ENCODE results near the gene SUPT7L.
"Not testable (repeated sequence)": the region's sequence is repeated elsewhere in the genome, so short reads cannot be mapped to it uniquely, and the experiment has no call there.

SUPT7L gene

DNA sequence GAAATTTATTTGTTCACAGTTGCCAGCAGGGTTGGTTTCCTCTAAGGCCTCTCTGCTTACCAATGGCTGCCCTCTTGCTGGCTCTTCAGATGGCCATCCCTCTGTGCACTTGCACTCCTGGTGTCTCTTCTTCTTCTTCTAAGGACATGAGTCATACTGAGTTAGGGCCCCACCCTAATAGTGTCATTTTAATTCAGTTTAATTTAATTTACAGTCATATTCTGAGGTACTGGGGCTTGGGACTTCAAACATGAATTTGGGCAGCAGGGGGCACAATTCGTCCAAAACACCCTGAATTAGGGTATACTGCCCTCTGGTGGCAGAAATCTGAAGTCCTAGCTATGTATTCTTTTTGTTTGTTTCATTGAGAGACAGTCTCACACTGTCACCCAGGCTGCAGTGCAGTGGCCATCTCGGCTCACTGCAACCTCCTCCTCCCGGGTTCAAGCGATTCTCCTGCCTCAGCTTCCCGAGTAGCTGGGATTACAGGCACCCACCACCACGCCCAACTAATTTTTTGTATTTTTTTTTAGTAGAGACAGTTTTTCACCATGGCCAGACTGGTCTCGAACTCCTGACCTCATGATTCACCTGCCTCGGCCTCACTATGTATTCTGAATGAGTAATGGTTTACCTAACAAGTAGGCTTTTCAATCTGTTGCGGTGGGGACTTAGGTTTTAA, 20.1 kb upstream of the SUPT7L start:
- no peak overlapping the region for H3K27ac ChIP-seq (ENCODE audit: low read depth, low read length)
- H3K4me3 ChIP-seq (ENCODE audit: low read length): no peak overlapping the region
- H3K9me3 ChIP-seq (ENCODE audit: insufficient read depth, low read depth, low read length): no peaks in the 10 kb centered on the region
- WGBS: 38% methylated on average over 7 of the region's 9 CpGs
- H3K4me1 ChIP-seq (ENCODE audit: insufficient read depth, low read length): no peaks in the 10 kb centered on the region
- H3K27me3 ChIP-seq (ENCODE audit: insufficient read depth, low read length): no peaks in the 10 kb centered on the region
- peaks cover 56% of the 10 kb centered on the region for H3K36me3 ChIP-seq (ENCODE audit: insufficient read depth, low read length)
- no peak overlapping the region for H3K9ac ChIP-seq (ENCODE audit: low read depth, low read length)

DNA sequence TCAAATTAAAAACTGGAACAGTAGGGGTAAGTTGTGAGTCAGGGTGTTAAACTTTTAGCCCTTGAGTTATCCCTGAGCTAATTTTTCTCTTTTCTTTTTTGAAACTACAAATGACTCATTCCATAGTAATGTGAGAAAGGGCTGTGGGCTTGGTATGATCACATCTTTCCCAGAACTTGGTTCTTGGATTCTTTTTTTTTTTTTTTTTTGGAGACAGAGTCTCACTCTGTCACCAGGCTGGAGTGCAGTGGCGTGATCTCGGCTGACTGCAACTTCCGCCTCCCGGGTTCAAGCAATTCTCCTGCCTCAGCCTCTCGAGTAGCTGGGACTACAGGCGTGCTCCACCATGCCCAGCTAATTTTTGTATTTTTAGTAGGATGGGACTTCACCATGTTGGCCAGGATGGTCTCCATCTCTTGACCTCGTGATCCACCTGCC, 18.9 kb upstream of the SUPT7L start:
- 91% methylated on average over 7 of the region's 7 CpGs for WGBS
- not testable (repeated sequence) for H3K4me3 ChIP-seq (ENCODE audit: low read length); H3K9me3 ChIP-seq (ENCODE audit: insufficient read depth, low read depth, low read length); H3K9ac ChIP-seq (ENCODE audit: low read depth, low read length); H3K4me1 ChIP-seq (ENCODE audit: insufficient read depth, low read length); H3K27ac ChIP-seq (ENCODE audit: low read depth, low read length); H3K27me3 ChIP-seq (ENCODE audit: insufficient read depth, low read length)
- peaks cover 56% of the 10 kb centered on the region for H3K36me3 ChIP-seq (ENCODE audit: insufficient read depth, low read length)

GRCh38 chr2:27681841-27682240, 18.4 kb upstream of the SUPT7L start:
- Histone ChIP-seq H3K36me3 (ENCODE audit: insufficient read depth, low read length) (peaks cover 56% of the 10 kb centered on the region), H3K27ac (ENCODE audit: low read depth, low read length) (no peak overlapping the region), H3K9me3 (ENCODE audit: insufficient read depth, low read depth, low read length) (no peaks in the 10 kb centered on the region), H3K9ac (ENCODE audit: low read depth, low read length) (no peak overlapping the region), H3K4me3 (ENCODE audit: low read length) (no peak overlapping the region), H3K27me3 (ENCODE audit: insufficient read depth, low read length) (no peaks in the 10 kb centered on the region), H3K4me1 (ENCODE audit: insufficient read depth, low read length) (no peaks in the 10 kb centered on the region)
- WGBS: 63% methylated on average over 1 of the region's 1 CpG

DNA sequence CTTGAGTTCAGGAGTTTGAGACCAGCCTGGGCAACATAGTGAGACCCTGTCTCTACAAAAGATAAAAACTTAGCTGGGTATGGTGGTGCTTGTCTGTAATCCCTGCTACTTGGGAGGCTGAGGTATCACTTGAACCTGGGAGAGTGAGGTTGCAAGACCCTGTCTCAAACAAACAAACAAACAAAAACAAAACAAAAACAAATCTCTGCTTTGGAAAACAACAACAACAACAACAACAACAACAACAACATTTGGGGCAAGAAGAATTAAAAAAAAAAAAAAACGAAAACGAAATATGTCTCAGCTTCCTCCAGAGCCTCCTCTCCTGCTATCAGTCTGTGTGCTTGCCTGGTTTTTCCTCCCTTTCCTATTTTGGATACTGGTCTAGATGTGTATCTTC, 17.2 kb upstream of the SUPT7L start:
- peaks cover 58% of the 10 kb centered on the region for H3K36me3 ChIP-seq (ENCODE audit: insufficient read depth, low read length)
- 67% methylated on average over 2 of the region's 2 CpGs for WGBS
- no peaks in the 10 kb centered on the region for H3K9me3 ChIP-seq (ENCODE audit: insufficient read depth, low read depth, low read length)
- H3K9ac ChIP-seq (ENCODE audit: low read depth, low read length): no peak overlapping the region
- H3K4me1 ChIP-seq (ENCODE audit: insufficient read depth, low read length): no peaks in the 10 kb centered on the region
- no peak overlapping the region for H3K4me3 ChIP-seq (ENCODE audit: low read length)
- H3K27ac ChIP-seq (ENCODE audit: low read depth, low read length): no peak overlapping the region
- H3K27me3 ChIP-seq (ENCODE audit: insufficient read depth, low read length): no peaks in the 10 kb centered on the region

GRCh38 chr2:27672723-27673486, 9.5 kb upstream of the SUPT7L start:
- no peaks in the 10 kb centered on the region for H3K9me3 ChIP-seq (ENCODE audit: insufficient read depth, low read depth, low read length)
- H3K36me3 ChIP-seq (ENCODE audit: insufficient read depth, low read length): peaks cover 80% of the 10 kb centered on the region
- 94% methylated on average over 4 of the region's 5 CpGs for WGBS
- H3K27ac ChIP-seq (ENCODE audit: low read depth, low read length): no peak overlapping the region
- H3K9ac ChIP-seq (ENCODE audit: low read depth, low read length): no peak overlapping the region
- H3K4me3 ChIP-seq (ENCODE audit: low read length): no peak overlapping the region
- H3K4me1 ChIP-seq (ENCODE audit: insufficient read depth, low read length): no peaks in the 10 kb centered on the region
- no peaks in the 10 kb centered on the region for H3K27me3 ChIP-seq (ENCODE audit: insufficient read depth, low read length)

DNA sequence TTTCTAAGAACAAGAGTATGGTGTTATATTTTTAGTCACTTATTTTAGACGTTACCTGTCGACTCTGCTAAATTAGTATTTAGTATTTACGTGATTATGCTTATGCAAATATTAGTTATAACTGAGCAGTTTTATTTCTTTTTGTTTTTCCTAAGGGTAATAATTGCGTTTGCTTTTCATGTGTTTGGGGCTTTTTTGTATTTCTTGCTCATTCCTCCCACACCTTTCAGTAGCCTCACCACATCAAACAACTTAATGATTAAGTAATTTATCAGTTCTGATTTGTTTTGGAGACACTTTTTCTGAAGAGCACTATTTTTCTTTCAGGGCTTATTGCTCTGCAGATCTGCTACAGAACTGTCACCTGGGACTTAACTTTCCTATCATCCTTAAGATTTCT, 7.8 kb upstream of the SUPT7L start:
- H3K4me3 ChIP-seq (ENCODE audit: low read length): no peak overlapping the region
- peaks cover 74% of the 10 kb centered on the region for H3K36me3 ChIP-seq (ENCODE audit: insufficient read depth, low read length)
- no peak overlapping the region for H3K27ac ChIP-seq (ENCODE audit: low read depth, low read length)
- no peak overlapping the region for H3K9ac ChIP-seq (ENCODE audit: low read depth, low read length)
- 92% methylated on average over 3 of the region's 4 CpGs for WGBS
- no peaks in the 10 kb centered on the region for H3K9me3 ChIP-seq (ENCODE audit: insufficient read depth, low read depth, low read length)
- H3K27me3 ChIP-seq (ENCODE audit: insufficient read depth, low read length): no peaks in the 10 kb centered on the region
- no peaks in the 10 kb centered on the region for H3K4me1 ChIP-seq (ENCODE audit: insufficient read depth, low read length)

GRCh38 chr2:27667446-27667845, 4.0 kb upstream of the SUPT7L start:
- H3K9ac ChIP-seq (ENCODE audit: low read depth, low read length): no peak overlapping the region
- no CpG with 5 or more reads among the region's 1 CpG for WGBS
- H3K36me3 ChIP-seq (ENCODE audit: insufficient read depth, low read length): peaks cover 48% of the 10 kb centered on the region
- H3K9me3 ChIP-seq (ENCODE audit: insufficient read depth, low read depth, low read length): no peaks in the 10 kb centered on the region
- no peaks in the 10 kb centered on the region for H3K27me3 ChIP-seq (ENCODE audit: insufficient read depth, low read length)
- H3K4me3 ChIP-seq (ENCODE audit: low read length): no peak overlapping the region
- H3K4me1 ChIP-seq (ENCODE audit: insufficient read depth, low read length): no peaks in the 10 kb centered on the region
- H3K27ac ChIP-seq (ENCODE audit: low read depth, low read length): no peak overlapping the region

- H3K36me3 ChIP-seq (ENCODE audit: insufficient read depth, low read length): peaks cover 54% of the 10 kb centered on the region
- WGBS: 94% methylated on average over 16 of the region's 16 CpGs
- H3K4me3 ChIP-seq (ENCODE audit: low read length): peak overlapping the region; percentile 91
- no peak overlapping the region for H3K27ac ChIP-seq (ENCODE audit: low read depth, low read length)
- H3K27me3 ChIP-seq (ENCODE audit: insufficient read depth, low read length): no peaks in the 10 kb centered on the region
- no peaks in the 10 kb centered on the region for H3K9me3 ChIP-seq (ENCODE audit: insufficient read depth, low read depth, low read length)
- H3K9ac ChIP-seq (ENCODE audit: low read depth, low read length): peak overlapping the region; percentile 86; the same call in 1 of the 2 replicates
- no peaks in the 10 kb centered on the region for H3K4me1 ChIP-seq (ENCODE audit: insufficient read depth, low read length)
Observed at GRCh38 chr2:27664622-27665363, 1.4 kb upstream of the SUPT7L start.

- H3K4me1 ChIP-seq (ENCODE audit: insufficient read depth, low read length): no peaks in the 10 kb centered on the region
- no peaks in the 10 kb centered on the region for H3K9me3 ChIP-seq (ENCODE audit: insufficient read depth, low read depth, low read length)
- peaks cover 55% of the 10 kb centered on the region for H3K36me3 ChIP-seq (ENCODE audit: insufficient read depth, low read length)
- peak overlapping the region; percentile 91 for H3K4me3 ChIP-seq (ENCODE audit: low read length)
- 5% methylated on average over 28 of the region's 28 CpGs for WGBS
- no peaks in the 10 kb centered on the region for H3K27me3 ChIP-seq (ENCODE audit: insufficient read depth, low read length)
- H3K9ac ChIP-seq (ENCODE audit: low read depth, low read length): peak overlapping the region; percentile 86
- H3K27ac ChIP-seq (ENCODE audit: low read depth, low read length): peak overlapping the region; percentile 91
Observed at GRCh38 chr2:27664154-27664574, 750 bp upstream of the SUPT7L start.

GRCh38 chr2:27661371-27661770, 2.0 kb downstream of the SUPT7L start:
- H3K4me1 ChIP-seq (ENCODE audit: insufficient read depth, low read length): no peaks in the 10 kb centered on the region
- peaks cover 63% of the 10 kb centered on the region for H3K36me3 ChIP-seq (ENCODE audit: insufficient read depth, low read length)
- 100% methylated on average over 1 of the region's 1 CpG for WGBS
- no peak overlapping the region for H3K4me3 ChIP-seq (ENCODE audit: low read length)
- H3K27ac ChIP-seq (ENCODE audit: low read depth, low read length): no peak overlapping the region
- H3K9me3 ChIP-seq (ENCODE audit: insufficient read depth, low read depth, low read length): no peaks in the 10 kb centered on the region
- H3K27me3 ChIP-seq (ENCODE audit: insufficient read depth, low read length): no peaks in the 10 kb centered on the region
- H3K9ac ChIP-seq (ENCODE audit: low read depth, low read length): no peak overlapping the region
